NOMO-1 treated with dmso at 0.1 percent for 144 hours (cell line): ENCODE measurements around the gene RAP1GDS1.
"Not testable (repeated sequence)": the region's sequence is repeated elsewhere in the genome, so short reads cannot be mapped to it uniquely, and the experiment has no call there.

Experiments
- DNase-seq: peaks from one replicate; lab custom pipeline; 2025; ENCODE audit not compliant: unreplicated experiment; lab: John Stamatoyannopoulos, UW

RAP1GDS1 gene

GRCh38 chr4:98287328-98287727 is 26.1 kb downstream of the RAP1GDS1 start:
- DNase-seq: no peak

GRCh38 chr4:98288671-98289070 is 27.5 kb downstream of the RAP1GDS1 start:
- DNase-seq: not testable (repeated sequence)

GRCh38 chr4:98289375-98289774 is 28.2 kb downstream of the RAP1GDS1 start:
- DNase-seq: no peak

GRCh38 chr4:98290511-98290910 is 29.3 kb downstream of the RAP1GDS1 start:
- no peak for DNase-seq

GRCh38 chr4:98293104-98293887 is 32.1 kb downstream of the RAP1GDS1 start:
- DNase-seq: no peak

- DNase-seq: no peak
Observed at GRCh38 chr4:98298022-98298421, 36.8 kb downstream of the RAP1GDS1 start.

- no peak for DNase-seq
Observed at GRCh38 chr4:98300706-98301105, 39.5 kb downstream of the RAP1GDS1 start.

- no peak for DNase-seq
Observed at GRCh38 chr4:98305576-98305975, 44.4 kb downstream of the RAP1GDS1 start.

- no peak for DNase-seq
Observed at GRCh38 chr4:98310867-98311266, 49.7 kb downstream of the RAP1GDS1 start.

- no peak for DNase-seq
Observed at GRCh38 chr4:98311656-98312055, 50.5 kb downstream of the RAP1GDS1 start.

- DNase-seq: no peak
Observed at GRCh38 chr4:98314791-98315565, 53.8 kb downstream of the RAP1GDS1 start.

- no peak for DNase-seq
Observed at GRCh38 chr4:98318521-98318920, 57.3 kb downstream of the RAP1GDS1 start.

GRCh38 chr4:98319021-98319420 is 57.8 kb downstream of the RAP1GDS1 start:
- no peak for DNase-seq

- DNase-seq: no peak
Observed at GRCh38 chr4:98326168-98326567, 65.0 kb downstream of the RAP1GDS1 start.

- no peak for DNase-seq
Observed at GRCh38 chr4:98327694-98328093, 66.5 kb downstream of the RAP1GDS1 start.

GRCh38 chr4:98329879-98330640 is 68.9 kb downstream of the RAP1GDS1 start:
- not testable (repeated sequence) for DNase-seq

- no peak for DNase-seq
Observed at GRCh38 chr4:98332017-98332416, 70.8 kb downstream of the RAP1GDS1 start.

GRCh38 chr4:98334461-98334860 is 73.3 kb downstream of the RAP1GDS1 start:
- no peak for DNase-seq

GRCh38 chr4:98338761-98339438 is 77.7 kb downstream of the RAP1GDS1 start:
- DNase-seq: no peak

GRCh38 chr4:98341309-98341708 is 80.1 kb downstream of the RAP1GDS1 start:
- DNase-seq: no peak

- DNase-seq: no peak
Observed at GRCh38 chr4:98343626-98344025, 82.4 kb downstream of the RAP1GDS1 start.
